ENCODE results near the gene AMER2. TPM values are rescaled to one million over a fixed set of nuclear protein-coding genes. Genes with fewer than 3 reads are reported as not detected.

The AMER2 gene
- total and polyA plus RNA-seq, 9 of the 15 experiments (the other 6 are each of a cell fraction or from before 2014, with no cell fraction given): not detected

DNA sequence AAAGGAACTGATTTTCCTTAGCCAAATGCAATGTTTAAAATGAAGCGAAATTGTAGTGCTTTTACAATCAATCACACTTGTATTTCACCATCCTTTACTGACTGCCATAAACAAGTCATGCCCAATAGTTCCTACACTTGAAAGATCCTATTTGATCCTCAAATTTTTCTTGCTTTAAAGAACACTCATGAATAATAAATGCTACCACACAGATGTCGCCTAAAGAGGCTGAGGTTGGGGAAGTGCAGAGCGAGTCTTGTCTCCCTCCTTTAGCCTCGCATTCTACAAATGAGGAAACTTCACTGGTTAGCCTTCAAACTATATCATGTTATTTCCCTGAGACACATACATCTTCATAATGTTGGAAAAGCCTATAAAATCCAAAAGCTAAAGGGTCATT lies 18.7 kb upstream of the AMER2 start:
- Histone ChIP-seq H3K36me3 (ENCODE audit: control insufficient read depth, insufficient read depth, low read length) (no peaks in the 10 kb centered on the region), H3K4me1 (replicated peaks in 1 of 2; ENCODE audit: control insufficient read depth in 2 of 2, insufficient read depth in 2 of 2, low read length in 2 of 2) (no peaks in the 10 kb centered on the region), H2AFZ (ENCODE audit: low read depth, low read length) (no peak overlapping the region), H3K79me2 (ENCODE audit: control insufficient read depth, insufficient read depth, low read length) (no peaks in the 10 kb centered on the region), H3K27ac (ENCODE audit: extremely low read depth, low read depth, low read length) (no peak overlapping the region), H3K9ac (ENCODE audit: insufficient read depth in 1 of 2, low read depth in 2 of 2, low read length in 2 of 2) (no peak overlapping the region), H3K4me3 (no peak overlapping the region), H3K9me1 (ENCODE audit: control insufficient read depth, insufficient read depth, low read length) (no peaks in the 10 kb centered on the region), H4K20me1 (replicated peaks; ENCODE audit: control insufficient read depth, insufficient read depth, low read length) (no peaks in the 10 kb centered on the region), H3K9me3 (replicated peaks; ENCODE audit: control insufficient read depth, insufficient read depth, low read depth, low read length) (no peaks in the 10 kb centered on the region), H3K4me2 (ENCODE audit: insufficient read depth, low read length) (no peak overlapping the region), H3K27me3 (ENCODE audit: control insufficient read depth in 2 of 2, insufficient read depth in 2 of 2, low read length in 2 of 2) (peaks cover 9 to 18% of the 10 kb centered on the region in 2 experiments; a peak in 4 of 5 replicates)
- no TSS peak for BruUV-seq (replicated peaks)
- POLR2A ChIA-PET: no interaction called here
- FAIRE-seq (no peak), DNase-seq (ENCODE audit: extremely low read depth in 1 of 4, low spot score in 3 of 4) (no peak), ATAC-seq (no peak)
- CTCF ChIA-PET (ENCODE audit: low intra/inter-chr PET ratio): no interaction called here
- intact Hi-C loops (cut with micrococcal nuclease): no loop called here
- TF ChIP-seq ZBTB1 (CRISPR knock-in tag; IDR thresholded peaks at IDR 0.05; ENCODE audit: borderline replicate concordance, low read depth): no peak
- TF ChIP-seq, protein P1, sequence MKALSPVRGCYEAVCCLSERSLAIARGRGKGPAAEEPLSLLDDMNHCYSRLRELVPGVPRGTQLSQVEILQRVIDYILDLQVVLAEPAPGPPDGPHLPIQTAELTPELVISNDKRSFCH (CRISPR knock-in tag; IDR thresholded peaks at IDR 0.05): no peak
- TF ChIP-seq, protein P1 (tag; IDR thresholded peaks at IDR 0.05): no peak
- no peak for TF ChIP-seq ZNF41 (CRISPR knock-in tag; conservative IDR thresholded peaks at IDR 0.05)
- TF ChIP-seq, protein P2, sequence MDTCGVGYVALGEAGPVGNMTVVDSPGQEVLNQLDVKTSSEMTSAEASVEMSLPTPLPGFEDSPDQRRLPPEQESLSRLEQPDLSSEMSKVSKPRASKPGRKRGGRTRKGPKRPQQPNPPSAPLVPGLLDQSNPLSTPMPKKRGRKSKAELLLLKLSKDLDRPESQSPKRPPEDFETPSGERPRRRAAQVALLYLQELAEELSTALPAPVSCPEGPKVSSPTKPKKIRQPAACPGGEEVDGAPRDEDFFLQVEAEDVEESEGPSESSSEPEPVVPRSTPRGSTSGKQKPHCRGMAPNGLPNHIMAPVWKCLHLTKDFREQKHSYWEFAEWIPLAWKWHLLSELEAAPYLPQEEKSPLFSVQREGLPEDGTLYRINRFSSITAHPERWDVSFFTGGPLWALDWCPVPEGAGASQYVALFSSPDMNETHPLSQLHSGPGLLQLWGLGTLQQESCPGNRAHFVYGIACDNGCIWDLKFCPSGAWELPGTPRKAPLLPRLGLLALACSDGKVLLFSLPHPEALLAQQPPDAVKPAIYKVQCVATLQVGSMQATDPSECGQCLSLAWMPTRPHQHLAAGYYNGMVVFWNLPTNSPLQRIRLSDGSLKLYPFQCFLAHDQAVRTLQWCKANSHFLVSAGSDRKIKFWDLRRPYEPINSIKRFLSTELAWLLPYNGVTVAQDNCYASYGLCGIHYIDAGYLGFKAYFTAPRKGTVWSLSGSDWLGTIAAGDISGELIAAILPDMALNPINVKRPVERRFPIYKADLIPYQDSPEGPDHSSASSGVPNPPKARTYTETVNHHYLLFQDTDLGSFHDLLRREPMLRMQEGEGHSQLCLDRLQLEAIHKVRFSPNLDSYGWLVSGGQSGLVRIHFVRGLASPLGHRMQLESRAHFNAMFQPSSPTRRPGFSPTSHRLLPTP (IDR thresholded peaks at IDR 0.05; ENCODE audit: borderline replicate concordance, extremely low read depth, insufficient read length): no peak
- TF ChIP-seq ETV6 (IDR thresholded peaks at IDR 0.05; ENCODE audit: borderline replicate concordance in 1 of 2, low read depth in 2 of 2, low read length in 1 of 2): no peak
- TF ChIP-seq ETV6 (CRISPR knock-in tag; IDR thresholded peaks at IDR 0.05; ENCODE audit: borderline replicate concordance): no peak
- in situ Hi-C loops (cut with MboI): no loop called here
- whole genome bisulfite sequencing (ENCODE audit: insufficient coverage, low coverage, missing lambda C conversion rate): 0% methylated on average over 4 of the region's 4 CpGs

Measured in K562 (cell line).